ENCODE data around the gene SLC31A1. TPM values are rescaled to one million over a fixed set of nuclear protein-coding genes. Genes with fewer than 3 reads are reported as not detected.
"Not testable (repeated sequence)": the region's sequence is repeated elsewhere in the genome, so short reads cannot be mapped to it uniquely, and the experiment has no call there.

The SLC31A1 gene
- total RNA-seq, 1 donor from 2014 or later: 43.4 TPM

DNA sequence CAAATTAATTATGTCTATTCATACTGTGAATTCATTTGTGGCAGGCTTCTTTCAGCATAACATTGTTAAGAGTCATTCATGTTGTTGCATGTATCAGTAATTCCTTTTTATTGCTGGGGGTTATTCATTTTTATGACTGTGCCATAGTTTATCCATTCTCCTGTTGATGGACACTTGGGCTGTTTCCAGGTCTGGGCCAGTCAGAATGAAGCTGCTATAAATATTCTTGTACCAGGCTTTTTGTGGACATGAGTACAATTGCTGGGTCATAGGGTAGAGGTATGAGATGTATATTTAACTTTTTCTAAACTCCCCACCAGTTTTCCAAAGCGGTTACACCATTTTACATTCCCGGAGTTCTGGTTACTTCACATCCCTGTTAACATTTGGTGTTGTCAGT, 67.7 kb downstream of the SLC31A1 start:
- TF ChIP-seq CTCF (IDR thresholded peaks at IDR 0.05): no peak
- H3K27ac ChIP-seq: no peak overlapping the region
- ATAC-seq: no peak
- no peaks in the 10 kb centered on the region for H3K27me3 ChIP-seq
- no peak overlapping the region for H3K4me3 ChIP-seq
- DNase-seq: no peak
- intact Hi-C loops (cut with DNase I): no loop called here
- H3K9me3 ChIP-seq: no peaks in the 10 kb centered on the region
- peaks cover 94% of the 10 kb centered on the region for H3K36me3 ChIP-seq
- H3K4me1 ChIP-seq: no peaks in the 10 kb centered on the region

- peaks cover 84% of the 10 kb centered on the region for H3K36me3 ChIP-seq
- intact Hi-C loops (cut with DNase I): no loop called here
- no peak for TF ChIP-seq CTCF (IDR thresholded peaks at IDR 0.05)
Measured at GRCh38 chr9:113290052-113290607, 68.8 kb downstream of the SLC31A1 start.

GRCh38 chr9:113293285-113293878, 72.0 kb downstream of the SLC31A1 start:
- intact Hi-C loops (cut with DNase I): no loop called here
- Histone ChIP-seq H3K27ac (no peak overlapping the region), H3K4me3 (no peak overlapping the region), H3K4me1 (no peaks in the 10 kb centered on the region), H3K9me3 (no peaks in the 10 kb centered on the region), H3K27me3 (no peaks in the 10 kb centered on the region), H3K36me3 (peaks cover 51% of the 10 kb centered on the region)
- no peak for TF ChIP-seq CTCF (IDR thresholded peaks at IDR 0.05)
- DNase-seq (no peak), ATAC-seq (no peak)

More at GRCh38 chr9:113290052-113290607, 68.8 kb downstream of the SLC31A1 start:
- DNase-seq (no peak), ATAC-seq (no peak)
- Histone ChIP-seq H3K27ac (no peak overlapping the region), H3K4me3 (no peak overlapping the region), H3K27me3 (no peaks in the 10 kb centered on the region), H3K9me3 (no peaks in the 10 kb centered on the region), H3K4me1 (no peaks in the 10 kb centered on the region)

DNA sequence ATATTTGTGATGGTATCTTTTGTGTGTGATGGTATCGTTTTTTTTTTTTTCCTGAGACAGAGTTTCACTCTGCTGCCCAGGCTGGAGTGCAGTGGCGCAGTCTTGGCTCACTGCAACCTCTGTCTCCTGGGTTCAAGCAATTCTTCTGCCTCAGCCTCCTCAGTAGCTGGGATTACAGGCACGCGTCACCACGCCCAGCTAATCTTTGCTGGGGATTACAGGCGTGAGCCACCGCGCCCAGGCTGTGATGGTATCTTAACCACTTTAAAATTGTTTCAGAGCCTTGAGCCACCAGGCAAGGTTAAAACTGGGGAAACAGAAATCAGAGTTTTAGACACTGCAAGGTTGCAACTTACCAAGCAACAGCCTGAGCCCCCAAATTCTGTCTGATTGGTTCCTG, 74.9 kb downstream of the SLC31A1 start:
- H3K27me3 ChIP-seq; ATAC-seq; H3K9me3 ChIP-seq; H3K4me3 ChIP-seq; DNase-seq; H3K4me1 ChIP-seq; H3K27ac ChIP-seq; intact Hi-C loops (cut with DNase I): not testable (repeated sequence)
- H3K36me3 ChIP-seq: peaks cover 22% of the 10 kb centered on the region

DNA sequence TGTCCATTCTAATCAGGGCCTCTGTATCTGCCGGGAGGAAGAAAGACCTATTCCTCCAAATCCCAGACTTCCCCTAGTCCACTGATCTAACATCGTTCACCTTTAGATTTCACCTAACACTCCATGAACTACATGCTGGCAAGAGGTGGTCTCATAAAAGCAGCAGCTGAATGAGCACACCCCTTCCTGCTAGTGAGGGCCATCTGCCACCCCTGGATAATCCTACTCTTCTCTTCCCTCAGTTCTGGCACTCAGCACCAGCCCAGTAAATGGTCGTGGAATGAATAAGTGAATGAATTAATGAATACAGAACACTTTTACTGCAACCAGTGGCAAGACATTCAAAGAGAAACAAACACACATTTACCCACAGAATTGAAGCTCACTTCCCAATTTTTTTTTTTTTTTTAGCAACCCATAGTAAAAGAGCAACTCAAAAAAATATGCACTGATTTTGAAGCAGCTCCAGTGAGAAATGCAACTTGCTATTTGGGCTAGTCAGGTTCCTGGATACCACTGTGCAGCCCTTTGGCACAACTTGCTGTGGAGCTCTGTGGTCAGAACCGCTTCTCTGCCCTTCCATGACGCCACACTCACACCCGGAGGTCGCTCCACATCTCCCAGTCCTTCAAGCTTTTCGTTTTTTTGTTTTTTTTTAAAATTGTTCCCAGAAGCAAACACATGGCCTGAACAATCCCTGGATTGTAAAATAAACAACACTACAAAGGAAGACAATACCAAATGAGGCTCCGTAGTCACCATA, 75.6 kb downstream of the SLC31A1 start:
- TF ChIP-seq CTCF (IDR thresholded peaks at IDR 0.05): no peak
- ATAC-seq: no peak

GRCh38 chr9:113298311-113298710, 77.0 kb downstream of the SLC31A1 start:
- H3K4me1 ChIP-seq: no peaks in the 10 kb centered on the region
- no peak overlapping the region for H3K27ac ChIP-seq
- no peaks in the 10 kb centered on the region for H3K27me3 ChIP-seq
- no peak overlapping the region for H3K4me3 ChIP-seq
- ATAC-seq (no peak), DNase-seq (no peak)
- no peaks in the 10 kb centered on the region for H3K9me3 ChIP-seq
- intact Hi-C loops (cut with DNase I): no loop called here
- no peak for TF ChIP-seq CTCF (IDR thresholded peaks at IDR 0.05)
- peaks cover 2% of the 10 kb centered on the region for H3K36me3 ChIP-seq

More for the DNA sequence above, 75.6 kb downstream of the SLC31A1 start:
- no peak for DNase-seq
- H3K9me3 ChIP-seq: no peaks in the 10 kb centered on the region
- peaks cover 15% of the 10 kb centered on the region for H3K36me3 ChIP-seq
- H3K4me1 ChIP-seq: no peaks in the 10 kb centered on the region
- intact Hi-C loops (cut with DNase I): no loop called here
- H3K27ac ChIP-seq: no peak overlapping the region
- no peaks in the 10 kb centered on the region for H3K27me3 ChIP-seq
- H3K4me3 ChIP-seq: no peak overlapping the region
